Measurements from ENCODE around the gene ENOSF1. TPM values are rescaled to one million over a fixed set of nuclear protein-coding genes. Genes with fewer than 3 reads are reported as not detected.

ENOSF1 gene
- total and polyA plus RNA-seq, 2 of the 13 experiments (the other 11 are each of a cell fraction or from before 2014, with no cell fraction given), result 37.6 to 40.1 TPM

DNA sequence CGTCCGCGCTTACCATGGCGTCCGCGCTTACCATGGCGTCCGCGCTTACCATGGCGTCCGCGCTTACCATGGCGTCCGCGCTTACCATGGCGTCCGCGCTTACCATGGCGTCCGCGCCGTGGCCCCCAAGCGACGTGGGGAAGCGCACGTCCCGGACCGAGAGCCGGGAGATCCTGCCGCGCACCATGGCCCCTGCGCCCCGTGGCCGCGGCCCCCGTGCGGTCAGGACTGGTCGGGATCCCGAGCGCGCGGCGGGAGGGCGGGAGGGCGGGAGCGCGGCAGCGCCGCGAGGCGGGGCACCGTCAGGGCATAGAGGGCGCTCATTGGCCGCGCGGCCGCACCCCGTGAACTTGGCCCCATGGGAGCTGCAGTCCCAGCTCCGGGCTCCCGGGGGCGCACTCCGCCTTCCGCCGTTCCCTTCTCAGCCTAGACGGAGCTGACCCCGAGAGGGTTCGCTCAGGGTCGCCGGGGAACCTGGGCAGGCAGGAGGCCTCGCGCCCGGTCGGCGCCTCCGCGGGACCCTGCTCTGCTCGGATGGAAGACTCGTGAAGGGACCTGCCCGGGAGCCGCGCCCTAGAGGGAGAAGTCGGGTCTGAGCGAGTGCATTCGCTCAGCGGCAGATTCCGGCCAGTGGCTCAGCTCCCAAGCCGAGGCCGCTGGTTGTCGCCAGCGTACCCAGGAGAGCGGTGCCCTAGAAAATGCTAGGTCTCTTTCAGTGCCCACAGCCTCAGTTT is at the start of gene ENOSF1 (continued):
- TF ChIP-seq, protein P1, sequence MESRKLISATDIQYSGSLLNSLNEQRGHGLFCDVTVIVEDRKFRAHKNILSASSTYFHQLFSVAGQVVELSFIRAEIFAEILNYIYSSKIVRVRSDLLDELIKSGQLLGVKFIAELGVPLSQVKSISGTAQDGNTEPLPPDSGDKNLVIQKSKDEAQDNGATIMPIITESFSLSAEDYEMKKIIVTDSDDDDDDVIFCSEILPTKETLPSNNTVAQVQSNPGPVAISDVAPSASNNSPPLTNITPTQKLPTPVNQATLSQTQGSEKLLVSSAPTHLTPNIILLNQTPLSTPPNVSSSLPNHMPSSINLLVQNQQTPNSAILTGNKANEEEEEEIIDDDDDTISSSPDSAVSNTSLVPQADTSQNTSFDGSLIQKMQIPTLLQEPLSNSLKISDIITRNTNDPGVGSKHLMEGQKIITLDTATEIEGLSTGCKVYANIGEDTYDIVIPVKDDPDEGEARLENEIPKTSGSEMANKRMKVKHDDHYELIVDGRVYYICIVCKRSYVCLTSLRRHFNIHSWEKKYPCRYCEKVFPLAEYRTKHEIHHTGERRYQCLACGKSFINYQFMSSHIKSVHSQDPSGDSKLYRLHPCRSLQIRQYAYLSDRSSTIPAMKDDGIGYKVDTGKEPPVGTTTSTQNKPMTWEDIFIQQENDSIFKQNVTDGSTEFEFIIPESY (CRISPR knock-in tag; IDR thresholded peaks at IDR 0.05), result peak; percentile 85
- peak; percentile 77 for TF ChIP-seq SALL2 (CRISPR knock-in tag; IDR thresholded peaks at IDR 0.05)
- no peak for TF ChIP-seq ZNF776 (CRISPR knock-in tag; IDR thresholded peaks at IDR 0.05)
- TF ChIP-seq REPIN1 (CRISPR knock-in tag; IDR thresholded peaks at IDR 0.05; ENCODE audit: borderline replicate concordance, low read depth), result peak; percentile 42; the same call in 1 of the 2 replicates
- TF ChIP-seq, protein P2, sequence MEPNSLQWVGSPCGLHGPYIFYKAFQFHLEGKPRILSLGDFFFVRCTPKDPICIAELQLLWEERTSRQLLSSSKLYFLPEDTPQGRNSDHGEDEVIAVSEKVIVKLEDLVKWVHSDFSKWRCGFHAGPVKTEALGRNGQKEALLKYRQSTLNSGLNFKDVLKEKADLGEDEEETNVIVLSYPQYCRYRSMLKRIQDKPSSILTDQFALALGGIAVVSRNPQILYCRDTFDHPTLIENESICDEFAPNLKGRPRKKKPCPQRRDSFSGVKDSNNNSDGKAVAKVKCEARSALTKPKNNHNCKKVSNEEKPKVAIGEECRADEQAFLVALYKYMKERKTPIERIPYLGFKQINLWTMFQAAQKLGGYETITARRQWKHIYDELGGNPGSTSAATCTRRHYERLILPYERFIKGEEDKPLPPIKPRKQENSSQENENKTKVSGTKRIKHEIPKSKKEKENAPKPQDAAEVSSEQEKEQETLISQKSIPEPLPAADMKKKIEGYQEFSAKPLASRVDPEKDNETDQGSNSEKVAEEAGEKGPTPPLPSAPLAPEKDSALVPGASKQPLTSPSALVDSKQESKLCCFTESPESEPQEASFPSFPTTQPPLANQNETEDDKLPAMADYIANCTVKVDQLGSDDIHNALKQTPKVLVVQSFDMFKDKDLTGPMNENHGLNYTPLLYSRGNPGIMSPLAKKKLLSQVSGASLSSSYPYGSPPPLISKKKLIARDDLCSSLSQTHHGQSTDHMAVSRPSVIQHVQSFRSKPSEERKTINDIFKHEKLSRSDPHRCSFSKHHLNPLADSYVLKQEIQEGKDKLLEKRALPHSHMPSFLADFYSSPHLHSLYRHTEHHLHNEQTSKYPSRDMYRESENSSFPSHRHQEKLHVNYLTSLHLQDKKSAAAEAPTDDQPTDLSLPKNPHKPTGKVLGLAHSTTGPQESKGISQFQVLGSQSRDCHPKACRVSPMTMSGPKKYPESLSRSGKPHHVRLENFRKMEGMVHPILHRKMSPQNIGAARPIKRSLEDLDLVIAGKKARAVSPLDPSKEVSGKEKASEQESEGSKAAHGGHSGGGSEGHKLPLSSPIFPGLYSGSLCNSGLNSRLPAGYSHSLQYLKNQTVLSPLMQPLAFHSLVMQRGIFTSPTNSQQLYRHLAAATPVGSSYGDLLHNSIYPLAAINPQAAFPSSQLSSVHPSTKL (CRISPR knock-in tag; IDR thresholded peaks at IDR 0.05), result peak; percentile 40; the same call in 1 of the 2 replicates
- no peak for TF ChIP-seq MBD4 (IDR thresholded peaks at IDR 0.05; ENCODE audit: borderline replicate concordance, low read length)
- no peak for TF ChIP-seq FLYWCH1 (CRISPR knock-in tag; IDR thresholded peaks at IDR 0.05)
- no peak for TF ChIP-seq NFKBIZ (CRISPR knock-in tag; IDR thresholded peaks at IDR 0.05)
- TF ChIP-seq ZNF143 (CRISPR knock-in tag; IDR thresholded peaks at IDR 0.05), result peak; percentile 72
- no peak for TF ChIP-seq HMG20B (CRISPR knock-in tag; conservative IDR thresholded peaks at IDR 0.05)
- TF ChIP-seq, protein P3, sequence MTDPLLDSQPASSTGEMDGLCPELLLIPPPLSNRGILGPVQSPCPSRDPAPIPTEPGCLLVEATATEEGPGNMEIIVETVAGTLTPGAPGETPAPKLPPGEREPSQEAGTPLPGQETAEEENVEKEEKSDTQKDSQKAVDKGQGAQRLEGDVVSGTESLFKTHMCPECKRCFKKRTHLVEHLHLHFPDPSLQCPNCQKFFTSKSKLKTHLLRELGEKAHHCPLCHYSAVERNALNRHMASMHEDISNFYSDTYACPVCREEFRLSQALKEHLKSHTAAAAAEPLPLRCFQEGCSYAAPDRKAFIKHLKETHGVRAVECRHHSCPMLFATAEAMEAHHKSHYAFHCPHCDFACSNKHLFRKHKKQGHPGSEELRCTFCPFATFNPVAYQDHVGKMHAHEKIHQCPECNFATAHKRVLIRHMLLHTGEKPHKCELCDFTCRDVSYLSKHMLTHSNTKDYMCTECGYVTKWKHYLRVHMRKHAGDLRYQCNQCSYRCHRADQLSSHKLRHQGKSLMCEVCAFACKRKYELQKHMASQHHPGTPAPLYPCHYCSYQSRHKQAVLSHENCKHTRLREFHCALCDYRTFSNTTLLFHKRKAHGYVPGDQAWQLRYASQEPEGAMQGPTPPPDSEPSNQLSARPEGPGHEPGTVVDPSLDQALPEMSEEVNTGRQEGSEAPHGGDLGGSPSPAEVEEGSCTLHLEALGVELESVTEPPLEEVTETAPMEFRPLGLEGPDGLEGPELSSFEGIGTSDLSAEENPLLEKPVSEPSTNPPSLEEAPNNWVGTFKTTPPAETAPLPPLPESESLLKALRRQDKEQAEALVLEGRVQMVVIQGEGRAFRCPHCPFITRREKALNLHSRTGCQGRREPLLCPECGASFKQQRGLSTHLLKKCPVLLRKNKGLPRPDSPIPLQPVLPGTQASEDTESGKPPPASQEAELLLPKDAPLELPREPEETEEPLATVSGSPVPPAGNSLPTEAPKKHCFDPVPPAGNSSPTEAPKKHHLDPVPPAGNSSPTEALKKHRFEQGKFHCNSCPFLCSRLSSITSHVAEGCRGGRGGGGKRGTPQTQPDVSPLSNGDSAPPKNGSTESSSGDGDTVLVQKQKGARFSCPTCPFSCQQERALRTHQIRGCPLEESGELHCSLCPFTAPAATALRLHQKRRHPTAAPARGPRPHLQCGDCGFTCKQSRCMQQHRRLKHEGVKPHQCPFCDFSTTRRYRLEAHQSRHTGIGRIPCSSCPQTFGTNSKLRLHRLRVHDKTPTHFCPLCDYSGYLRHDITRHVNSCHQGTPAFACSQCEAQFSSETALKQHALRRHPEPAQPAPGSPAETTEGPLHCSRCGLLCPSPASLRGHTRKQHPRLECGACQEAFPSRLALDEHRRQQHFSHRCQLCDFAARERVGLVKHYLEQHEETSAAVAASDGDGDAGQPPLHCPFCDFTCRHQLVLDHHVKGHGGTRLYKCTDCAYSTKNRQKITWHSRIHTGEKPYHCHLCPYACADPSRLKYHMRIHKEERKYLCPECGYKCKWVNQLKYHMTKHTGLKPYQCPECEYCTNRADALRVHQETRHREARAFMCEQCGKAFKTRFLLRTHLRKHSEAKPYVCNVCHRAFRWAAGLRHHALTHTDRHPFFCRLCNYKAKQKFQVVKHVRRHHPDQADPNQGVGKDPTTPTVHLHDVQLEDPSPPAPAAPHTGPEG (CRISPR knock-in tag; IDR thresholded peaks at IDR 0.05), result peak; percentile 57; the same call in 1 of the 2 replicates
- TF ChIP-seq NFYB (CRISPR knock-in tag; IDR thresholded peaks at IDR 0.05), result peak; percentile 51
- TF ChIP-seq NONO (IDR thresholded peaks at IDR 0.05), result no peak
- TF ChIP-seq NONO (CRISPR knock-in tag; conservative IDR thresholded peaks at IDR 0.05), result peak; percentile 93
- 0 out of 2 replicates have a peak, but pooled peaks have one; percentile 53 for TF ChIP-seq ZNF772 (CRISPR knock-in tag; IDR thresholded peaks at IDR 0.05)
- TF ChIP-seq ZNF3 (CRISPR knock-in tag; IDR thresholded peaks at IDR 0.05), result no peak
- no peak for TF ChIP-seq ZNF468 (CRISPR knock-in tag; IDR thresholded peaks at IDR 0.05)

Data from HepG2 (cell line).